GM18498 (cell line): ENCODE measurements around the gene MBP.

ENCODE experiments used
- ATAC-seq: cut with Tn5 transposase; IDR thresholded peaks from one replicate; pipeline ENCODE4 v1.9.1; 2021; ENCODE audit warnings: mild to moderate bottlenecking, moderate library complexity; ENCODE audit not compliant: unreplicated experiment

The MBP gene

DNA sequence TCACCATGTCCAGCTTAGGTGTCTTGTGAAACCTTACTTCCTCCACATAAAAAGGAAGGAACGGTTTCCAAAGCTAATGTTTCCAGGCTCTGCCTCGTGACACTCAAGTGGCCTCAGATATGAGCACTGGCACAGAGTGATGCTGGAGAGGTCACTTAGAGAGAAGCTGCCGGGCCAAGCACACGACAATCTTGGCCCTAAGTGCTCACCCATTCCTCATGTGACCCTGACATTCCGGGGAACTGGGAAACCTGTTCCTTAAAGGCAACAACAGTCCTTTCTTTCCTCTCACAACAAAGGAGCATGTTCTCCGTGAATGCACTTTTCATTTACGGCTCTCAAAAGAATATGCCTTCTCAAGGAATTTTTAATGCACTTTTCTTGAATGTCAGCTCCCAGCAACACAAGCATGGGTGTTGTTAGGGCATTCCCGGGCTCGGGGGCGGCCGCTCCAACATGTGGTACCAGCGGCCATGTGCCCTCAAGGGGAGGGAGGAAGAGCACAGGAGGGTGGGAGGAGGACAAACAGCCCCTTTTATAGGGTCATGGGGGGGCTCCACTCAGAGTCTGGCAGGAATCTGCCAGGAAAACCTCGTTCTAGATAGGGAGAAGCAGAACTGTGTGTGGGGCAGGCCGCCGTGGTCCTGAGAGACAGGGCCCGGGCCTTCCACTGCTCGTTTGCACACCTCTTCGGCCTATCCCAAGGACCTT, 118.6 kb downstream of the MBP start:
- ATAC-seq, result no peak

DNA sequence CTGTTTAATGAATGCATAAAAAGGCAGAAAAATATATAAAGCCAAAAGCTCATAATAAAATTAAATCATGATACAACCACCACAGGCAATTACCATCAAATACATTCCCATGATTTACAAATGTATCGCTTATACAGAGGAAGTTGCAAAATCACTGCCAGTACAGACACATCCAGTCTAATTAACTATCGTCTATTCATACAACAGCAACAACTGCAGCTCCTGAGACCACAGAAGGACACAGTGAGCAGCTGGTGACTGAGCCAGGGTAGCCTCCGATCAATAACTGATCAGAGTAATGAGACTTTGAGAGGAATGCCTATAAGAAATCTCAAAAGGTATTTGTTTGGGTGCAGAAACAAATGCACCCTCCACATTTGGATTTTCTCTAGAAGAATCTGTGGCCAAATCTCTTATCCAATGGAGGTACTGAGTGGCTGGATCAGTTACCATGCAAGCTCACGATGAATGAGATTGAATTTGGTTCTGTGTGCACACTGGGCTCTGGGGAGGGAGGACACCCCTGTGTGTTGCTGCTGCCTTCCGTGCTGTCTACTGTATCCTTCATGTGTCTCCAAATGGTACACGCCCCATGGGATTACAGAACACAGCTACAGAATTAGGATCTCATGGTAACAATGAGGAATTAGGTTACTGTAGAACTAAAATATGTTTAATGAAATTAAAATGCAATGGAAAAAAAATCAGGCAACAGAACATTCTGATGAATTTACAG, 119.6 kb downstream of the MBP start:
- ATAC-seq, result no peak

DNA sequence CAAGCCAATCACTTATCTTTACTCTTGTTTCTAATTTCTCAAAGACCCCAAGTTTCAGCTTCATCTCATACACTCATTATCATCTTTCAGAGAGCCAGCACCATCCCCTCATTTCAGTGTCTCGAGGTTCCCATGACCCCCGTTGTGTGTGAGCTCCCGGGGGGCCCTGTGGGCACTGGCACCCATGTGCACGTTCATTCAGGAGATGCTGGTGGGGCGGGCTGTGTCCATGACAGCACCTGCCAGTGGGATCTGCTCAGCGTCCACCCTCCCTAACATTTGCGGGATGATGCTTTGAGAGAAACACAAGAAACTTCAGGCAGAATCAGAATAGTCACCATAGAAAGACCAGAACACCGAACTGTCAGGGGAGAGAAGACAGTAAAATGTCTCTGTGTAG, 120.5 kb downstream of the MBP start:
- ATAC-seq, result no peak

DNA sequence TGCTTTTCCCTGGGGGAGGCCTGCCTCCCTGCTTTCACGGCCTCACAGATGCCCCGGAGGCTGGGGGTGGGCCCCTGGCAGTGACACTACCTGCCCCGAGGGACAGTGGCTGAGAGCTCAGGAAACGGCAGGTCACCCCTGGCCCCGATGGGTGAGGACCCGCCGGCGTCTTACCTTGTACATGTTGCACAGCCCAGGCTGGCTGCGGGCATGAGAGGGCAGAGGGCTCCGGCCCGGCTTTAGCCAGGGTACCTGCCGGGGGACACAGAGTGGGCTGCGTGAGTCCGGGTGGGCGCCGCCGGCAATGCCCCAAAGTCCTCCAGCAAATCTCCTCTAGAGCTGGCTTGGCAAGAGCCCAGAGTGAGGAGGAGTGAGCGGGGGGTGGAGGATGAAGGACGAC, 122.9 kb downstream of the MBP start:
- ATAC-seq, result no peak

DNA sequence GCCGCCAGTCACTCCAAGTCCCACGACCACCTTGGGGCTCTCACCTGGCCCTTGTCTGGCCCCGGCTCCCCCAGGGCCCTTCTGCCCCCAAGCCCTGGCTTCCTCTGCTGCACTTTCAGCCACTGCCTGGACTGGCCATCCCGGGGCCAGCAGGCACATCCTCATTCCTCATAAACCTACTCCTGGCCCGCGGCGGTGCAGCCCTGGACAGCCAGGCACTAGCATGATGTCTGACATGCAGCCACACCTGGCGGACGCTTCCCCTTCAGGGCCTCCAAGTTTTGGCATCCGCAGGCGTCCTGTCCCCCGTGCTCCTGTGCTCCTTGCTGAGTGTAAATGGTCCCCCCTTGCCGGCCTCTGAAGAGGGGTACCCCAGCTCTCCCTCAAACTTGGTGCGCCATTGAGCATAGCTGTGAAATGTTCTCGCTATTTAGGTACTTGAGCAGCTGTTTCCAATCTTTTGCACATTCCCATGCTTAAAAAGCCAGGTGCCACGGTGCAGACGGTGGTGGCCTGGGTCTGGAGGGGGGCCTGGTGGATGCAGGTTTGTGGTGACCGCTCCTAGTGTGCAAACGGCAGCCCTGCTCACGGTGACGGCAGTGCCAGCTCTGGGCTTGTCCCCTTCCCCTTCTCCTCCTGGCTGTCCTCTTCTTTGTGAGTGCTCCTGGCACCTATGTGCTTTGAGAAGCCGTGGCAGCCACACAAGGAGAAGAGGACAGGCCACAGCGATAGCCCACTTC, 123.8 kb downstream of the MBP start:
- ATAC-seq, result no peak

DNA sequence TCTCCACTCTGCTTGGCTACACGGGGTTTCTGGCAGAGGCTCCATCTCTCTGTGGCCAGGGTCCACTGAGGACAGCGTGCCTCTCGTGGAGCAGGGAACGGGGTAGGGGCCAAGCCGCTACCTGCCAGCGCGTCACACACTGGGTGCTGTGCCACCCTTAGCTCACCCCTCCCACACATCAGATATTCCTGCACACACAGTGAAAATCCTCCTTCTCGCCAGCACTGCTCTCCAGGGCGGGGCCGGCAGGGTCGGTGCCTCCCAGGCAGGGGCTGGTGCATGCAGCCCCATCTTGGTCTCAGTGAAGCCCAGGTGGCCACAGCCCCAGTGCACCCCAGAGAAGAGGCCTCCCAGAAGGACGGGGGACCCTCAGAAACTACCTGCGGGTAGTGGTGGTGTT, 124.6 kb downstream of the MBP start:
- no peak for ATAC-seq

DNA sequence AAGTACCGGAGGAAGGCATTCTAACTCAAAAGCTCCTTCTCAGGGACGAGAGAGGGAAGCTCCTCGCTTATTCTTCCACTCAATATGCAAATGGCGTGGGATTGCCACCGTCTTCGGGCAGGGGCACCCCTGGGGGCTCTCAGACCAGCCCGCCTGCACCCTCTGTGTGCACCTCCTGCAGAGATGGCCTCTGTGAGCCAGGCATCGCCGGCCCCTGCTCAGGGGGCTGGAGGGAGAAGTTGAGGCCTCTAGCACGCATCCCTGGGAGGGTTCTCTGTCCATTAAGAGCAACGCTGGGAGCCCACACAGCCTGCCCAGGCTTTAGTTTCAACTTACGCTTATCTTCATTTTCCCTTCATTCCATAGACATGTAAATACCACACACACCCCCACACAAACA, 125.3 kb downstream of the MBP start:
- no peak for ATAC-seq

DNA sequence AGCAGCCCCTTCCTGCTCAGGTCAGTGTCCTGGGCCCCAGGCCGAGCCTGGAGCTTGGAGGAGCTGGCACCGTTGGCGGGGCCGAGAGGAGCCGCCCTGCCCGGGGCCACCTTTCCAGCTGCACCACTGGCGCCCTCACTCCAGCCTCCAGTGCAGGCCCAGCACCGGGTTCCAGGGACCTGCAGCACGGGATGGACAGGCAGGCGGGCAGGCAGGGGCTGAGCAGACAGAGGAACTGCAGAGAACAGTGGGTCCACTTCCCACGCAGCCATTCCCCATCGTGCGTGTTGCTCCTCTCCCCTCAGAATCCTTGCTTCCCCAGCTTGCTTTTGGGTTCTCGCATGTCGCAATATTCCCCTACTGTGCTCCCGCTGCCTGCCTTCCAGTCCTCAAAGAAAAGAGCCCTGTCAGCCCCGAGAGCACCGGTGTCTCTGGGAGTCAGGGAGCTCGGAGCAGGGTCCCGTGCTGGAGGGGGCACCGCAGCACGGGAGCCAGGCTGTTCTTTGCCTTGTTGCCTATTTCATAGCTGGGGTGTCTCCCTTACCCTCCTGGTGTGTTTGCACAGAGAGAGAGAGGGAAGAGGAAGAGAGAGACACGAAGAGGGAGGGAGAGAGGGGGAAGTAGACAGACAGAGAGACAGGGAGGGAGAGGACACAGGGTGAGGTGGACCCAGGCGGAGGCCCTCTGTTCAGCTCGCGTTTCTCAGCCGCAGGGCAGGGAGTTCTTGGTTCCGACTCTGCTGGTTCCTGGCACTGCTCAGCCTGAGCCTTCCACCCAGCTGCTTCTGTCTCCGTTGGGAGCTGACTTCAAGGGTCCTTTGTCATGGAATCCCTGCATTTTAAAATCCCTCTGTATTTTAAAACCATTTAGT, 126.0 kb downstream of the MBP start:
- ATAC-seq, result no peak

DNA sequence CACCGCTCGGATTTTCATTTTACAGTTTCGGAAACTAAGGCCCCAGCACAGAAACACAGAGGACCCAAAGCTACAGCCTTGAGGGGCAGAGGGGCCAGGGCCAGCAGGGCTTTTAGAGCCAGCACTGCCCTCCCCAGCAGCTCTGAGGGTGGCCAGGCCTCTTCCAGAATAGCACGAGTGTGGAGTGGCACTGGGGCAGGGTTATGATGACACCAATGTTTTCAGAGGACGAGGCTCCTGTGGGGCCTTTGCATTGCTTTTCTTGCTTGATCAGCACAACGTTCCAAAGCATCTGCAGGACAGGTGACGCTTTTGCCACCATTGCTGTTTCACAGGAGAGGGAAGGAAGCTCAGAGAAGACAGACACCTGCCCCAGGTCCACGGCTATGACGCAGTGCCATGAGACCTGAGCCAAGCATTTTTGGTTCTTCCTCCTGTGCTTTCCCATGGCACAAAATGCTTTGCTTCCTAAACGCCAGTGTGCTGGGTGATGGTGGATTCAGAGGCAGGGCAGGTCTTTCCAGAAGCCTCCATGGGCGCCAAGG, 126.9 kb downstream of the MBP start:
- ATAC-seq, result no peak

DNA sequence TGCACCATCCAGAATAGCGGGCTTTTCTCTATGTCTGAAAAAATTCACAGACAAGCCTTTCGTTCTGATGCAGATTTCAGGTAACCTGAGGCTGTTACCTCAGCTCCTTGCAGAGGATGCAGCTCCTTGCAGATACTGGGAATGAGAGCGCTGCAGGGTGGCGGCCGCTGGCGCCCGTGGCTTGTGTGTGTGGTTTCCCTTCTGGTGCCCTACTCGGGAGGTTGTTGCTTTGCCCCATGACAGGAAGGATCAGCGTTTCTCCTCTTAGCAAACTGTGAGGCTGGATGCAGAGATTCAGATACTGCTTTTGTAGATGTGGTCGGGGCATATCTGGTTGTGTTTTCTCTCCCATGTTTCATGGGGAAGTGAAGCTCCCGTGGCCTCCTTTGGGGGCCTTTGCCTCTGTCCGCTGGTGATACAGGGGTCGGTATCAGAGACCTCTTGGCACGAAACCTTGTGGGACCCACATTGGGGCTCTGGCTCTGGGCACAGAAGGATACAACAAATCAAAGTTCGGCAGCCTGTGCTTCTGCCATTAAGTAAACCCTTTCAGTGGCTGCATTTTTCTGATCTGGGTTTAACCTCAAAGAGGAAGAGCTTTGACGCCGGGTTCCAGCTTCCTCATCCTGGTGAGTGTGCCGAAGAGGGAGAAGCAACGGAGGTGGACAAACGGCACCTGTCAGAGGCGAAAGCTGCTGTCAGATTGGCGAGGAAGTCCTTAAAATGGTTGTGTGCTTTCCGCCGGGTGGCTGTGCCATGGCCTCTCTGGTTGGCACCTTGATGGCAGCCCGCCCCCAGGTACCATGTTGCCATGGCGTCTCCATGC, 127.8 kb downstream of the MBP start:
- no peak for ATAC-seq

DNA sequence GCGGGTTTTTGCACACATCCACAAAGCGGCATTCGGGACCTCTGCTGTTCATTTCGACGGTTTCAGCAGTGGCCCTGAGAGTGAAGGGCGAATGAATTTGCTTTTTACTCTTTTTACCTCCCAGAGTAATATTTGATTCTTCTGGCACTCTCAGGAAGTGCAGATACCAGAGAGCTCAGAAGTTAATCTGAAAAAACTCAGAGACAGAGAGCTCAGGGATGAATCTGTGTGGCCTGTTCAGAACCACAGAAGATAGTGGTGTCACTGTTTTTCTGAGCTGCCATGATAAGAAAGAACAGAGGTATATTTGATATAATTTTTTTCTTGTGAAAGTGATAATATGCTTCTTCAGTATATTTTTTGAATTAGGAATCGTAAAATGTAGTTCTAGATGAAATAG, 129.3 kb downstream of the MBP start:
- ATAC-seq, result no peak

DNA sequence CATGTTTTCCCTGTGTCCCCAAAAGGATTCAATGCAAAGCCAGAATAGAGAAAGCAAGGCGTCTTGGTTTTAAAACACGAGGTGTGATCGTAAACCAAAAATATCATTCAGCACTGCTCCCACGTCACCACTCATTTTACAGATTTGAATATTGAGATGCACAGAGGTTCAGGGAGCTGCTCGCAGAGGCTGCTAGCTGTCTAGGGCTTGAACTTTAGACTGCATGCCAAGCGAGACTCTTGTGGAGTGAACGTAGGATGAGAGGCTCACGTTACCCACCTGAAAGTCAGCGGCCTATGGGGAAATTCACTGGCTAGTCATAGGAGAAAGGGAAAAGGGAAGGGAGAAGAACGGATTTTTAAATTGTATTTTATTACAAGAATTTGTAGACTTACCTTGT, 130.1 kb downstream of the MBP start:
- ATAC-seq, result no peak

DNA sequence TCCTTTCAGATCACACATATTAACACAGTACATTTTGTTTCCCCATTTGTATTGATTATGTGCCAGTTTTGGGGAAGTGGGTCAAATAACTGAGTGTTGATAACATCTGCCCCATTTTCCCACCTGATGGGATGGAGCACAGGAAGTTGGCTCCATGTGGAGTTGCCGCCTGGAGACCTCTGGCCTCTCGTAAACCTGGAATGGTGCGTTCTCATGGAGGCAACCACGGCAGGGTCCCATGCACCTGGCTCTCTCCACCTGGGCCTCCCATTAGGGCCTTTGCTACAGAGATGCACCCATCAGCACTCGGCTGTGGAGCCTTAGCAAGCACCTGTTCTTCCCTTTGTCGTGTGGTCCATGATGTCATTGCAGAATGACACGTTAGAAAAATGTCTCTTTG, 130.6 kb downstream of the MBP start:
- no peak for ATAC-seq

DNA sequence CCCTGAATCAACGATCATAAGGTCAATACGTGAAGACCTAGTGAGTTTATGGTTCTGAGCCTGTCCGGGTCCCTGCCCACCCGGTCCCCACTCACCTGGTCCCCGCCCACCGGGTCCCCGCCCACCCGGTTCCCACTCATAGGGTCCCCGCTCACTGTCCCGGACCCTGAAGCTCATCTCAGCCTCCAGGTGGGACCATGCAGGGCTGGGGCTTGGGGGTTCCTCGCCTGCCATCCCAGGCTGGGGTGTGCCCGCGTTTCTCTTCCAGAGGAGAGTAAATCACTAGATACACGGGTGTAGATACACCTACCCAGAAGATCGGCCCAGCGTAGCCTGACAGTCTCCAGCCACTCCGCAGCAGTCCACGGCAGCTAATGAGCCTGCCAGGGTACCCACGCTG, 131.5 kb downstream of the MBP start:
- no peak for ATAC-seq

DNA sequence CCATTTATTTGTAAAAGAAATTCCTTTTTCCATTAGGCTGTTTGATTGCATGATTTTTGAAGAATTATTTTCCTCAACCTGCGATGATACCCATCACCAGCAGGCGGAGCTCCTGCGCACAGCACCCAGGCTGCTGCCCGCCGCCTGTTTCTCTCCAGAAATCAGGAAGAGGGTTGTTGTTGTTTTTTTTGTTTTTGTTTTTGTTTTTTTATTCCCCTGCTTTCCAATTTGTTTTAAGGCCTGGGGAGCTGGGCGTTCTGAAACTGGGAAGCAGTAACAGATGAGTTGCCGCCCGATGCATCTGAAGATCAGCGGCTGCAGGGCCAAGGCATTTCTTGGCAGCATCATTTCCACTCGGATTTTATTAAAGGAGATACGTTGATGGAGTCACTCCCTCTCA, 132.1 kb downstream of the MBP start:
- peak; percentile 53 for ATAC-seq

DNA sequence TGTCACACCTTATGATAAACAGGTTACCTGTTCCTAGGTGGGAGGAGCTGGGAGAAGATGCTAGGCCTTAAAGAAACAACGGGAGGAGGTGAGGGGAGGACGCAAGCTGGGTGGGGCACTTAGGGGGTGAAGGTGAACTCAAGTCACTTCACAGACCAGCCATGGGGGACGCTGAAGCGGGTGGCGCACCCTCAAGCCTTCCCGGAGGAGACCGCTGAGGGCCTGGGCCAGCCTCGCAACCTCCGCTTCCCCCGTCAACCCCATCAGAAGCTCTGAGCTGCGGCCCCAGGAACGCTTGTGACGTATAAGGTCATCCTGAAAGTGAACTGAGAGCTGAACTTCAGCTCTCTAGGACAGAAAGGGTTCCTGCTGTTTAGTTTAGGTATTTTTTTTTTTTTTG, 133.5 kb downstream of the MBP start:
- ATAC-seq, result no peak

DNA sequence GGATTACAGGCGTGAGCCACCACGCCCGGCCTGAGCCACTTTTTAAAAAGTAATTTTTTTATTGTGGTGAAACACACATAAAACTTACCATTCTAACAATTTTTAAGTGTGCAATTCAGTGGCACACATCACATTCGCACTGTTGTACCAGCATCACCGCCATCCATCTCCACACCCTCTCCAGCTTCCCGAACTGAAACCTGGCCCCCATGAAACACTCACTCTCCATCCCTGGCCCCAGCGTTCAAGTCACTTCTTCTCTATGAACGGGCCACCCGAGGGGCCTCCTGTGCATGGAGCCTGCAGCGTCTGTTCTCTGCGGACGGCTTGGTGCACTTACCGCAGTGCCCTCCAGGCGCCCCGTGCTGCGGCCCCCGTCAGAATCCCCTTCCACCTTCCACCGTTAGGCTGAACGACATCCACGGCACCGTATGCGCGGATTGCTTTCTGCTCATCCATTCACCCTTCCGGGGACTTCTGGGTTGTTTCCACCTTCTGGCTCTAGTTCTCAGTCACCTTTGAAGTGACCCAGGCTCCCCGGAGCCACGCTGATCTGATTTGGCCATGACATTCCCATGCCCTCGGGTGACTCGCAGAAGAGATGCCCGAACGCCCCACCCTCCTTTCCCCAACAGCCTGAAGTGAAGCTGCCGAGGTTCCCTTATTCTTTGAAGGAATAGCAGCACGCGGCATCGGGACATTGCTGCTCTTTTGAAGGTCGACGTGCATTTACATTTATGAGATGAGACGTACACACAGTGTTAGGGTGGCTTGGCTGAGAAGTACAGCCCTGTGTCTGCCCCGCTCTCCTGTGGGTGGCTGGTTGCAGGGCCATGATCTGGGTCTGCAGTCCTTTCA, 134.4 kb downstream of the MBP start:
- no peak for ATAC-seq

DNA sequence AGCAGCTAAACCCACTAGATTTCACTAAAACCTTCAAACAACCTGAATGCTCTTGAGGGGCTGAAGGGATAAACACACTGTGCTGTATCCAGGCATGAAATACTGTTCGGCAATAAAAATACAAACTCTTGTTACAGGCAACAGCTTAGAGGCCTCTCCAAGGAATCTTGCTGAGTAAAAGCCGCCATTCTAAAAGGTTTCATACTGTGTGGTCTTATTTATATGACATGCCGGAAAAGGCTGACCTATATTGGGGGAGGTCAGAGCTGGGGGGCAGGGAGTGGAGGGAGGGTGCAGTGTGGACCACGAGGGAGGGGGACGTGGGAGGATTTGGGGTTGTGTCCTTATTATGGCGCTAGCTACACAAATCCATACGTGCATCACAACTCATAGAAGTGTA, 136.2 kb downstream of the MBP start:
- no peak for ATAC-seq

DNA sequence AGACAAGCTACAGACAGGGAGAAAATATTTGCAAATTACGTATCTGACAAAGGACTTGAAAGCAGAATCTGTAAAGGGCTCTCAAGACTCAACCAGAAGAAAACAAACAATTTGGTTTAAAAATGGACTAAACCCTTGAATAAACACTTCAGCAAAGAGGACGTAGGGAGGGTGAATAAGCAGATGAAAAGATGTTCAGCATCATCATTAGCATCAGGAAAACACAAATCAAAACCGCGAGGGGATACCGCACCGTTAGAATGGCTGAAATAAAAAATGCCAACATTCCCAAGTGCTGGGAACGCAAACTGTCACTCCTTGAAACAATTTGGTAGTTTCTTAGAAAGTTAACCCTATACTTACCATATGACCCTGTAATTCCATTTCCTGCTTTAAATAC, 136.7 kb downstream of the MBP start:
- ATAC-seq, result no peak
